GM10248 (cell line): ENCODE measurements around the gene TMUB1.

Source experiments
- CTCF ChIA-PET: fragments of 300-600 bp; sonication (Branson Sonifier 250); formaldehyde crosslinking; extraction: SDS; loops from one replicate; lab custom pipeline; 2021; ENCODE audit warnings: antibody characterized with exemption; lab: Yijun Ruan, JAX
- POLR2A ChIA-PET: fragments of 350-650 bp; sonication (Branson Sonifier 250); formaldehyde crosslinking; extraction: SDS; loops from one replicate; lab custom pipeline; 2020; ENCODE audit warnings: antibody characterized with exemption; lab: Yijun Ruan, JAX
- DNase-seq: peaks from one replicate; pipeline ENCODE4 v3.0.0; 2012; ENCODE audit errors: extremely low spot score
- TF ChIP-seq, protein P1 (sequence below): IDR thresholded peaks from 2 replicates; pipeline ENCODE4 v1.5.1; 2012; ENCODE audit warnings: mild to moderate bottlenecking, low read depth; ENCODE audit errors: extremely low read depth, missing control alignments, control extremely low read depth

TMUB1 gene

DNA sequence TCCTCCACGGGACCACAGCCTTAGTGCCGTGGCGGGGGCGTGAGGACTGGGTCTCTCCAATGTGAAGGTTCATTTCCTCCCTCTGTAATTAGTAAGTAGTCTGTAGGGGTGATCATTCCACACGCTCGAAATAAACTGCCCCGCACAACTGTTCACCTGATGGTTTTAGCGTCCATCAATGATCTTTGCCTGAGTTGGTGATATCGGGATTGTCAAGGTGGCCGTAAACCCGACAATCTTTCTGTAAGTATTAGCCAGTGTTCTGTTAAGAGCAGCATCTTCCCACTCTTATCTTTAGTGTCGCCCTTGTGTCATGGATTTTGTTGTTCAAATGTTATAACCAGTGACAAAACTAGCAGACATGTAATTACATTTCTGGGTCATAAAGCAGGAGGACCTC is 20.7 kb upstream of the TMUB1 start:
- TF ChIP-seq, protein P1, sequence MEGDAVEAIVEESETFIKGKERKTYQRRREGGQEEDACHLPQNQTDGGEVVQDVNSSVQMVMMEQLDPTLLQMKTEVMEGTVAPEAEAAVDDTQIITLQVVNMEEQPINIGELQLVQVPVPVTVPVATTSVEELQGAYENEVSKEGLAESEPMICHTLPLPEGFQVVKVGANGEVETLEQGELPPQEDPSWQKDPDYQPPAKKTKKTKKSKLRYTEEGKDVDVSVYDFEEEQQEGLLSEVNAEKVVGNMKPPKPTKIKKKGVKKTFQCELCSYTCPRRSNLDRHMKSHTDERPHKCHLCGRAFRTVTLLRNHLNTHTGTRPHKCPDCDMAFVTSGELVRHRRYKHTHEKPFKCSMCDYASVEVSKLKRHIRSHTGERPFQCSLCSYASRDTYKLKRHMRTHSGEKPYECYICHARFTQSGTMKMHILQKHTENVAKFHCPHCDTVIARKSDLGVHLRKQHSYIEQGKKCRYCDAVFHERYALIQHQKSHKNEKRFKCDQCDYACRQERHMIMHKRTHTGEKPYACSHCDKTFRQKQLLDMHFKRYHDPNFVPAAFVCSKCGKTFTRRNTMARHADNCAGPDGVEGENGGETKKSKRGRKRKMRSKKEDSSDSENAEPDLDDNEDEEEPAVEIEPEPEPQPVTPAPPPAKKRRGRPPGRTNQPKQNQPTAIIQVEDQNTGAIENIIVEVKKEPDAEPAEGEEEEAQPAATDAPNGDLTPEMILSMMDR = no peak

DNA sequence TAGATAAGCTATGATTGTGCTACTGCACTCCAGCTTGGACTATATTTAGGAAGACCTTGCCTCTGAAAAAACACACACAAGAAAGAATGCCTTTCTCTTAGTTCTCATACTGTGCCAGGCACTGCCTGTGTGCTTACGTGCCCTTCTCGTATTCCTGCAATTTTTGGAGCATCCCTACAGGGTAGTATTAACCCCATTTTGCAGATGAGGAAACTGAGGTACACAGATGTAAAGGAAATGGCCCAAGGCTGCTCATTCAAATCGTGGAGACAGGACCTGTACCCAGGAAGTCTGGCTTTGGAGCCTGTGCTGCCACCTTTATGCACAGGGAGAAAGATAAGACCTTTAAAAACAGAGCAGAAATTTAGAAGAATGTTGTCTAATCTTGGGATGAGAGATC is 19.7 kb upstream of the TMUB1 start:
- CTCF ChIA-PET = interaction anchor here (1.2 to 11.3 kb wide), 5 partner anchors 8 to 93 kb away, joined by 3 to 149 read pairs (median 9); partner anchors contain the start of gene AGAP3

More for the DNA sequence above, 20.7 kb upstream of the TMUB1 start:
- CTCF ChIA-PET = interaction anchor here (1.1 to 11.3 kb wide), 5 partner anchors 14 to 94 kb away, joined by 3 to 149 read pairs (median 4); partner anchors contain the start of gene AGAP3
- DNase-seq = no peak
- POLR2A ChIA-PET = no interaction called here

DNA sequence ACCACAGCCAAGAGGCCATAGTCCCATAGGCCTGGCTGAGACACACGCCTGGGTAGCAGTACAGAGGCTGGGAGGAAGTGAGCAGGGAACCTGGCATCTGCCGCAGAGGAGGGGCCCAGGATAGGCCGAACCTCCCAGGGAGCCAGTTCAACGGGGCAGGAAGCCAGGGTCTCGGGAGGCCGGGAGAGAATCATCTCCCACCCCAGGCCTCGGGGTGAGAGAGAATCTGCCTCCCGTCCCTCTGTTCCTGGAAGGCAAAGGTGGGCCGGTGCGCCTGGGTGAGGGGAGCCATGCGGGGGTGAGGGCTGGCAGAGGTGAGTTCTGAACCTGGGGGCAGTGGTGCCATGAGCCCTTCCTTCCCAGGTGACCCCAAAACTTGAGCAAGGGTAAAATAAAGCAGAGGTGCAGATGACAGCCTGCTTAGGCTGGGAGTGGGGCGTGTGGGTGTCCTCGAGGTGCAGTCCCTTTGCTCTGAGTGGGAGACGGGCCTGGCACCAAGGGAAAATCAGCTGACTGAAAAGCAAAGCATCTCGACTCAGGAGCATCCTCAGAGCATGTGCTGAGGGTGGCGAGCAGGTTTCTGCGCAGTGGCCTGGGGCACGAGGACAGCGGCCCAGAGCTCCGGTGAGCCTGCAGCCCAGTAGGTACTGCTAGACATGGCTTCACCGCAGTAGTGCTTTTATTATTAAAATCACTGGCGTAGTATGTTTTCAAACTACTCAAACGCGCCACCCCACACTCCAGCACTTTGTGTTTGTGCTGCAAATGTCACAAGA is 18.5 kb upstream of the TMUB1 start:
- DNase-seq = no peak
- TF ChIP-seq, protein P1 = no peak
- POLR2A ChIA-PET = no interaction called here
- CTCF ChIA-PET = interaction anchor here (0.9 to 11.3 kb wide), 3 partner anchors 9 to 22 kb away, joined by 3 to 149 read pairs (median 9); partner anchors contain the start of gene AGAP3

More for the DNA sequence above, 19.7 kb upstream of the TMUB1 start:
- POLR2A ChIA-PET = no interaction called here
- TF ChIP-seq, protein P1 = no peak
- DNase-seq = no peak

DNA sequence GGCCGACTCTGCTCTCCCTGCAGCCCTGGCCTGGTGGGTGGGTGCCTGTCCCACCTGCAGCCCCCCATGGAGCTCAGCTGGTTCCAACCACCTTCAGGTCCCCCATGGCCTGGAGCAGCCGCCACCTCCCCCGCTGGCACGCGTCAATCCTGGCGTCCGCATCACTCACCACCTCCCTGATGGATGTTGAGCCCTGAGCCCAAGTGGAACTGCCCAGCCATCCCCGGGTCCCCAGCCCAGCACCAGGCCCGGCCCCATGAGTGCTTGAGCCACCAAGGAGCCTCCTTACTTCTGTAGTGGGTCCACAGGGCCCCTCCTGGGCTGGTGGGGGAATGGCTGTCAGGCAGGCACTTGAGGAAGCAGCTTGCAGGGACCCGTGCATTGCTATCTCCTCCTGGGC is 17.6 kb upstream of the TMUB1 start:
- CTCF ChIA-PET = interaction anchor here (1.0 kb wide), 1 partner anchor 20 kb away, joined by 3 read pairs; no protein-coding TSS in a partner anchor
- no peak for DNase-seq
- TF ChIP-seq, protein P1 = no peak
- POLR2A ChIA-PET = no interaction called here

DNA sequence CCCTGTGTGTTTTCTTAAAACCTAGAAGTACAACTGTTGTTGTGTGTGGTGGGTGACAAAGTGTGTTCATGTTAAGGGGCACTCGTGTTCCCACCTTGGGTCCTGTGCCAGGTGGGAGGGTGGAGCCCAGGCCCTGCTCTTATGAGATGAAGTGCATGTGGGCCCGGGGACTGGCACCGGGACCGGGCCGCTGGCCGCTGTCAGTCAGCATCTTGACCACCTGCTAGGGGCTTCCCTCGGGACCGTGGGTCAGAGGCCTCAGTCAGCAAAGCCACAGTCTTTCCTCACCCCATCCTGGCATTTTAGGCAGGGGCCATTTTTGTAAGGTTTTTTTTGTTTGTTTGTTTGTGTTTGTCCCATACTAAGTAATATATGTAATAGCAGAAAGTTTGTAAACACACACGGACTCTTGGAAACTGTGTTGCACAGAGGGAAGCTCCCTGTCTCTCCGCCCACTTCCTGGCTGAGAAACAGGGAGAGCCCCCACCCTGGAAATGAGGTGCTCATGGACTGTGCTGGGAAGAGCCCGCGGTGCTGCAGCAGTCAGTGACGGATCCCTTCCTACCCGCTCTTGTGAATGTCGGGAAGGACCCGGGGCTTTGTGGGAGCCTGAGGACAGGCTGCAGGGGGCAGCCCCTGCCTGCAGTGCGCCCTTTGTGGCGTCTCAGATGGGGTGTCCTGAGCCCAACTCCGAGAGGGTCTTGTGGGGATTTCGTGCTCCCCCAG is 16.4 kb upstream of the TMUB1 start:
- ChIA-PET POLR2A (no interaction called here), CTCF (interaction anchor here (1.0 kb wide), 1 partner anchor 21 kb away, joined by 3 read pairs; no protein-coding TSS in a partner anchor)
- TF ChIP-seq, protein P1 = no peak
- DNase-seq = no peak

DNA sequence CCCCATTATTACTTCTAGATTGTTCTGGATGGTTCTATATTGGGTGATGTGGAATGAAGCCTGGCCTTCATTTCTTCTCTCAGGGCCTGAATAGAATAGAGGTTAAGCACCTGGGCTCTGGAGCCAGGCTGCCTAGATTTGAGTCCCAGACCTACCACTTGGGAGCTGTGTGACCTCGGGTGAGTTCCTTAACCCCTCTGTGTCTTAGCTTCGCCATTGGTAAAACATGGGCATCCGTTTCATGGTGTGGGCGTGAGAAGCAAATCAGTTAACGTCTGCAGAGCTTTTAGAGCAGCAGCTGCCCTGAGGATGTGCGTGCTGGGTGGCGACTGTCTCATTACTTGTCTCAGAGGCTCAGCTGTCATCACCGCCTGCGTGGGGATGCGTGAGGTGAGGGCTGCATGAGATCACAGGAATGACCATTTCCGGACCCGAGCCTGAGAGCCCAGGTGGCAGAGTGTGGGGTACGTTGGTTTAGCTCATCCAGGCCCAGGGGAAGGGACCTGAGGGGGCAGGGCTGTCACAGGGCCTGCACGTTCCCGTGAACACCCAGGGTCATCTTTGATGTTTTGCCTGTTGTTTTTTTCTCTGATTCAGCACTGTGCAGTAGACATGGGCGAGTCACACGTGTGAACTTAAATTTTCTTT is 12.7 kb upstream of the TMUB1 start:
- TF ChIP-seq, protein P1 = no peak
- POLR2A ChIA-PET = no interaction called here
- no peak for DNase-seq
- CTCF ChIA-PET = interaction anchor here (1.7 to 12.8 kb wide), 2 partner anchors 12 to 28 kb away, joined by 10 to 149 read pairs; no protein-coding TSS in a partner anchor
